ENCODE results near the gene NUP214.

The NUP214 gene

GRCh38 chr9:131274674-131275331, 149.4 kb downstream of the NUP214 start:
- ChIA-PET CTCF (interaction anchor here (0.9 to 1.6 kb wide), 2 partner anchors 45 to 61 kb away, joined by 3 to 5 read pairs; no protein-coding TSS in a partner anchor), POLR2A (no interaction called here)
- no peak for TF ChIP-seq ZNF837 (tag by site-specific recombination; IDR thresholded peaks at IDR 0.05)
- H3K4me1 ChIP-seq (ENCODE audit: control insufficient read depth, insufficient read depth, low read length) = no peaks in the 10 kb centered on the region
- no peak overlapping the region for H3K4me3 ChIP-seq (ENCODE audit: low read depth, low read length)
- H3K36me3 ChIP-seq (ENCODE audit: control insufficient read depth in 2 of 2, insufficient read depth in 1 of 2, low read length in 2 of 2) = no peaks in the 10 kb centered on the region
- H3K9me3 ChIP-seq (ENCODE audit: control insufficient read depth, insufficient read depth, low read depth, low read length) = no peaks in the 10 kb centered on the region
- H3K27ac ChIP-seq (ENCODE audit: extremely low read depth, low read depth, low read length) = no peak overlapping the region

GRCh38 chr9:131275332-131276093, 150.1 kb downstream of the NUP214 start:
- CTCF ChIA-PET = interaction anchor here (0.6 to 0.9 kb wide), 3 partner anchors 45 to 370 kb away, joined by 3 read pairs; no protein-coding TSS in a partner anchor

More at GRCh38 chr9:131275332-131276093, 150.1 kb downstream of the NUP214 start:
- no peak overlapping the region for H3K4me3 ChIP-seq (ENCODE audit: low read depth, low read length)
- H3K9me3 ChIP-seq (ENCODE audit: control insufficient read depth, insufficient read depth, low read depth, low read length) = no peaks in the 10 kb centered on the region
- POLR2A ChIA-PET = interaction anchor here (0.6 kb wide), 1 partner anchor 1122 kb away, joined by 3 read pairs; no protein-coding TSS in a partner anchor
- H3K27ac ChIP-seq (ENCODE audit: extremely low read depth, low read depth, low read length) = no peak overlapping the region
- TF ChIP-seq ZNF639 (tag by site-specific recombination; IDR thresholded peaks at IDR 0.05) = no peak
- TF ChIP-seq CTCF (tag by site-specific recombination; IDR thresholded peaks at IDR 0.05) = 0 out of 2 replicates have a peak, but pooled peaks have one; percentile 19
- peak; percentile 49 for TF ChIP-seq ZBTB17 (tag by site-specific recombination; IDR thresholded peaks at IDR 0.05)
- TF ChIP-seq SETDB1 (IDR thresholded peaks at IDR 0.05; ENCODE audit: insufficient read length, low read length) = no peak
- TF ChIP-seq ZNF692 (tag by site-specific recombination; IDR thresholded peaks at IDR 0.05) = no peak
- TF ChIP-seq HOXC10 (CRISPR knock-in tag; IDR thresholded peaks at IDR 0.05) = no peak
- TF ChIP-seq ZNF518A (tag by site-specific recombination; conservative IDR thresholded peaks at IDR 0.05; ENCODE audit: low read depth) = no peak
- no peak for TF ChIP-seq ZFP41 (tag by site-specific recombination; IDR thresholded peaks at IDR 0.05; ENCODE audit: borderline replicate concordance)
- 0 out of 2 replicates have a peak, but pooled peaks have one; percentile 23 for TF ChIP-seq ZNF600 (tag by site-specific recombination; IDR thresholded peaks at IDR 0.05)
- 0 out of 2 replicates have a peak, but pooled peaks have one; percentile 41 for TF ChIP-seq ZNF707 (tag by site-specific recombination; IDR thresholded peaks at IDR 0.05)
- no peak for TF ChIP-seq ZNF2 (tag by site-specific recombination; IDR thresholded peaks at IDR 0.05)
- H3K4me1 ChIP-seq (ENCODE audit: control insufficient read depth, insufficient read depth, low read length) = no peaks in the 10 kb centered on the region
- no peaks in the 10 kb centered on the region for H3K36me3 ChIP-seq (ENCODE audit: control insufficient read depth in 2 of 2, insufficient read depth in 1 of 2, low read length in 2 of 2)
